ENCODE results near the gene SPRYD4. TPM values are rescaled to one million over a fixed set of nuclear protein-coding genes. Genes with fewer than 3 reads are reported as not detected.

Gene SPRYD4
- 1.7 to 2.1 TPM (median 1.9 TPM) in 5 replicates for total RNA-seq (2022; extraction: Qiagen RNA extraction)

DNA sequence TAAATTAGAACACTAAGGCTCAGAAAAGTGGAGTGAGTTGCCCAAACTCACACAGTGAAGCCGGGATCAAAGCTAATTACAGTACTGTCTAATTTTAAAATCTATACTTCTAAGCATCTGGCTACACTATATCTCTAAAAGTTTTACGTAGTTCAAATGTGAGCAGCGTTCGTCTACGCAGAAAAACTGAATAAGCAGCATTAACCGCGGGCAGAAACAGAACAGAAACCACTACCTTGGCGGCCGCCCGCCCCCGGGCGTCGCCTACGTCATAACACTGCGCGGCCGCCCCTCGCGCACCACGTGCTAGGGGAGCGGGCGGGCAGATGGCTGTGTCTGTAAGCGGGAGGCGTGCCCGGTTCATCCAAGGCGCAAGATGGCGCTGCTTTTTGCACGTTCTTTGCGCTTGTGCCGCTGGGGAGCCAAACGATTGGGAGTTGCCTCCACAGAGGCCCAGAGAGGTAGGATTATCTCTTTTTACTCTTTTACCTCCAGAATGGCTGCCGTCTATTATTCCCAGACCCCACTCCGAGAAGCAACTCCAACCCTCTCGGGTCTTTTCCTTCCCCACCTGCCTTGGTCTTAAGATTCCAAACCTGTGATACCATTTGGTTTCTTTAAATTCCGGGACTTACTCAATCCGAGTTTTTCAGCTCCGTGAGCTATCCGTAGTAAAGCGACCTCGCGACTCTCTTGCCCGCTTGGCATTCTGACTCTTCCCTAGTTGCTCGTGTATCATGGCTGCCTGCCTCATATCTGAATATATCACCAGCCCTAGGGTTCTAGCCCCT lies at the start of gene SPRYD4:
Gene SPRYD4, plus strand, starts transcription at position 363 of the 791 bp plus-strand sequence. Its CDS starts 14 bp downstream, at position 377.

DNA sequence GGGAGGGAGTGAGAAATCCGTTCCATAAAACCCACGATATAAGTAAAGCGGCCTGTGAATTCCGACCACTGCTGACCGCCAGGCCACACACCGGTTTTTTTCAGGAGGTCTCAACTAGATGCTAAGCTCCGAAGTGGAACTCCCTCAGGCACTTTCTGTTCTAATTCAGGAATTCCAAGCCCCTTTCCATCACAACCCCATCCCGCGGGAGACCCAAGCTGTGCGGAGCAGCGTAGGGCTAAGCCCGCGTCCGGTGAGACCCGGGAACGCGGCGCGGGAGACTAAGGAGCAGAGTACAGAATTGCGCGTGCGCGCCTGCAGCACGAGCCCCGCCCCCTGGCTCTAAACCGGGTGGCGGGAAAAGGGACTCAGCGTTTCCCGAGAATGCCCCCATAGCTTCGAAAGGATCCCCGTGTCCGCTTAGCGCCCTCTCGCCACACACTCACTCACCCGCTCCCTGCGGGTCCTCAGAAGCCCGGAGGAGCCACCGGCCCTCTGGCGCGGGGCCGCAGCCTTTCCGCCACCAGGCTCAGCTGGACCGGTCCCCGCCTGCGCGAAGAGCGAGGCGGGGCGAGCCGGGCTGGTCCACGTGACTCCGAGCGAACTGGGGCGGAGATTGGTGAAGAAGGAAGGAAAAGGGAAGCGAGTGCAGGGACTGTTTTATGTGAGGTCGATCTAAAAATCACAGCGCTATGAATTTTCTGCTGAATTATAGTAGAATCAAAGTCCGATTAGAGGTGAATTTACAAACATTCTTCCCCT lies 19.3 kb upstream of the SPRYD4 start, which contains the start of gene TIMELESS:
Gene TIMELESS, minus strand, starts transcription at position 567 of the 762 bp plus-strand sequence. CDS start 15,256 bp downstream, outside the sequence.

GRCh38 chr12:56454557-56454956 lies 13.8 kb upstream of the SPRYD4 start, which contains the start of gene MIP:
MIP (minus strand) TSS chr12:56454657; CDS start chr12:56454613, 44 bp downstream.

GRCh38 chr12:56488041-56488955 lies 19.9 kb downstream of the SPRYD4 start, which contains the start of gene GLS2:
GLS2 (minus strand) TSS chr12:56488161; CDS start chr12:56488118, 43 bp downstream.

GRCh38 chr12:56521590-56522371 lies 53.4 kb downstream of the SPRYD4 start, which contains the start of gene RBMS2:
RBMS2 (plus strand) TSS chr12:56521820; CDS start chr12:56522024, 204 bp downstream.

Other genes with a start within 250 kb of the SPRYD4 start
- 22.2 to 30.8 TPM (median 25.8 TPM) in 5 replicates for gene RNF41, start 246.7 kb upstream of the SPRYD4 start, total RNA-seq (2022; extraction: Qiagen RNA extraction)
- 55.6 to 63.2 TPM (median 62.6 TPM) in 5 replicates for gene NABP2, start 244.2 kb upstream of the SPRYD4 start, total RNA-seq (2022; extraction: Qiagen RNA extraction)
- not detected in 5 replicates for gene SLC39A5, start 238.5 kb upstream of the SPRYD4 start, total RNA-seq (2022; extraction: Qiagen RNA extraction)
- 37.4 to 45.4 TPM (median 44.6 TPM) in 5 replicates for gene ANKRD52, start 210.2 kb upstream of the SPRYD4 start, total RNA-seq (2022; extraction: Qiagen RNA extraction)
- gene COQ10A, start 201.6 kb upstream of the SPRYD4 start, total RNA-seq (2022; extraction: Qiagen RNA extraction), result 14.2 to 16.2 TPM (median 15.9 TPM) in 5 replicates
- 150 to 202 TPM (median 152 TPM) in 5 replicates for gene CS, start 168.2 kb upstream of the SPRYD4 start, total RNA-seq (2022; extraction: Qiagen RNA extraction)
- 91.7 to 148 TPM (median 140 TPM) in 5 replicates for gene CNPY2, start 152.6 kb upstream of the SPRYD4 start, total RNA-seq (2022; extraction: Qiagen RNA extraction)
- gene PAN2, start 134.6 kb upstream of the SPRYD4 start, total RNA-seq (2022; extraction: Qiagen RNA extraction), result 13.6 to 17.4 TPM (median 14.0 TPM) in 5 replicates
- 0.43 to 0.69 TPM (median 0.53 TPM) in 5 replicates for gene IL23A, start 129.7 kb upstream of the SPRYD4 start, total RNA-seq (2022; extraction: Qiagen RNA extraction)
- gene STAT2, start 108.5 kb upstream of the SPRYD4 start, total RNA-seq (2022; extraction: Qiagen RNA extraction), result 10.4 to 14.3 TPM (median 12.1 TPM) in 5 replicates
- not detected in 5 replicates for gene APOF, start 105.7 kb upstream of the SPRYD4 start, total RNA-seq (2022; extraction: Qiagen RNA extraction)
- 33.4 to 38.2 TPM (median 36.3 TPM) in 5 replicates for gene TIMELESS, start 19.2 kb upstream of the SPRYD4 start, total RNA-seq (2022; extraction: Qiagen RNA extraction)
- gene MIP, start 13.9 kb upstream of the SPRYD4 start, total RNA-seq (2022; extraction: Qiagen RNA extraction), result 0.10 to 0.22 TPM (median 0.20 TPM) in 3 of 5 replicates, not detected in the others
- gene GLS2, start 19.6 kb downstream of the SPRYD4 start, total RNA-seq (2022; extraction: Qiagen RNA extraction), result 0.13 to 0.31 TPM (median 0.21 TPM) in 5 replicates
- gene RBMS2, start 53.2 kb downstream of the SPRYD4 start, total RNA-seq (2022; extraction: Qiagen RNA extraction), result 9.1 to 12.2 TPM (median 11.0 TPM) in 5 replicates
- gene BAZ2A, start 161.7 kb downstream of the SPRYD4 start, total RNA-seq (2022; extraction: Qiagen RNA extraction), result 26.6 to 44.1 TPM (median 39.4 TPM) in 5 replicates
- 875 to 961 TPM (median 909 TPM) in 5 replicates for gene ATP5F1B, start 177.4 kb downstream of the SPRYD4 start, total RNA-seq (2022; extraction: Qiagen RNA extraction)
- 350 to 444 TPM (median 376 TPM) in 5 replicates for gene PTGES3, start 219.7 kb downstream of the SPRYD4 start, total RNA-seq (2022; extraction: Qiagen RNA extraction)

Measured in A549 treated with Hydrocortisone at 1 μM for 4 hours (cell line).